ENCODE data around the gene RNASE2.
"Not testable (repeated sequence)": the region's sequence is repeated elsewhere in the genome, so short reads cannot be mapped to it uniquely, and the experiment has no call there.

GRCh38 chr14:20919038-20919756, 36.1 kb upstream of the RNASE2 start:
- not testable (repeated sequence) for TF ChIP-seq POLR2A (IDR thresholded peaks at IDR 0.05; ENCODE audit: low read length); GATA1 (IDR thresholded peaks at IDR 0.05; ENCODE audit: low read depth, low read length)
